NK-92 (cell line): ENCODE data around the gene CIDEC.
"Not testable (repeated sequence)": the region's sequence is repeated elsewhere in the genome, so short reads cannot be mapped to it uniquely, and the experiment has no call there.

Experiments used
- DNase-seq: peaks from one replicate; lab custom pipeline; 2025; ENCODE audit not compliant: unreplicated experiment; lab: John Stamatoyannopoulos, UW

The CIDEC gene

GRCh38 chr3:9848860-9849259 lies 31.2 kb downstream of the CIDEC start:
- not testable (repeated sequence) for DNase-seq

GRCh38 chr3:9847870-9848269 lies 32.2 kb downstream of the CIDEC start:
- DNase-seq, result not testable (repeated sequence)

- DNase-seq, result no peak
These were observed 33.0 kb downstream of the CIDEC start for GRCh38 chr3:9846931-9847488.

- no peak for DNase-seq
These were observed 33.8 kb downstream of the CIDEC start for GRCh38 chr3:9846231-9846630.

GRCh38 chr3:9843715-9844438 lies 36.2 kb downstream of the CIDEC start, which contains the start of gene RPUSD3:
TSS of gene RPUSD3 (minus strand) at chr3:9844008. CDS start at chr3:9843990, 18 bp downstream.
- peak; percentile 69 for DNase-seq

GRCh38 chr3:9841015-9841414 lies 39.0 kb downstream of the CIDEC start:
- DNase-seq, result no peak

- DNase-seq, result no peak
These were observed 41.2 kb downstream of the CIDEC start for GRCh38 chr3:9838856-9839255.

GRCh38 chr3:9837701-9838582 lies 42.1 kb downstream of the CIDEC start:
- DNase-seq, result no peak

- DNase-seq, result no peak
These were observed 45.3 kb downstream of the CIDEC start for GRCh38 chr3:9834520-9835380.

GRCh38 chr3:9833078-9833477 lies 47.0 kb downstream of the CIDEC start:
- DNase-seq, result no peak

GRCh38 chr3:9831253-9831652 lies 48.8 kb downstream of the CIDEC start:
- no peak for DNase-seq

GRCh38 chr3:9828801-9829755 lies 51.0 kb downstream of the CIDEC start:
- no peak for DNase-seq

- no peak for DNase-seq
These were observed 53.1 kb downstream of the CIDEC start for GRCh38 chr3:9826815-9827573.

GRCh38 chr3:9825451-9826040 lies 54.5 kb downstream of the CIDEC start:
- no peak for DNase-seq

GRCh38 chr3:9820946-9821345 lies 59.1 kb downstream of the CIDEC start:
- DNase-seq, result no peak

- DNase-seq, result no peak
These were observed 59.5 kb downstream of the CIDEC start for GRCh38 chr3:9820543-9820942.

GRCh38 chr3:9818666-9819335 lies 61.3 kb downstream of the CIDEC start:
- DNase-seq, result no peak

- DNase-seq, result no peak
These were observed 62.6 kb downstream of the CIDEC start for GRCh38 chr3:9817436-9817835.
